Upper lobe of left lung (tissue), 6 donors: ENCODE results near the gene MKNK1. TPM values are rescaled to one million over a fixed set of nuclear protein-coding genes. Genes with fewer than 3 reads are reported as not detected.
A peak's percentile ranks its signal among the peaks of the same experiment; 100 is the strongest.

Experiments
- ATAC-seq, 2 donors: fragments of 200-7000 bp; cut with Tn5 transposase; one replicate each; pipeline ENCODE4 v1.9.1; 2022; ENCODE audit warnings: mild to moderate bottlenecking in 2 of 2, moderate library complexity in 2 of 2; ENCODE audit not compliant: low FRiP score in 2 of 2
- DNase-seq, 2 donors: peaks; one replicate each; pipeline ENCODE4 v3.0.0-alpha.2; 2019 to 2020
- H3K27ac ChIP-seq, 4 donors: fragments of 200-600 bp; sonication (generic); one replicate each; pipeline ENCODE4 v1.5.1; 2016 to 2019
- H3K27me3 ChIP-seq, 4 donors: fragments of 200-600 bp; sonication (generic); one replicate each; pipeline ENCODE4 v1.5.1; 2017 to 2019
- H3K36me3 ChIP-seq, 4 donors: fragments of 200-600 bp; sonication (generic); one replicate each; pipeline ENCODE4 v1.5.1; 2016 to 2019
- H3K4me1 ChIP-seq, 4 donors: fragments of 200-600 bp; sonication (generic); one replicate each; pipeline ENCODE4 v1.5.1; 2018 to 2019
- H3K4me3 ChIP-seq, 4 donors: fragments of 200-600 bp; sonication (generic); one replicate each; pipeline ENCODE4 v1.5.1; 2017 to 2019; ENCODE audit warnings: mild to moderate bottlenecking in 2 of 4, moderate library complexity in 1 of 4
- H3K9me3 ChIP-seq, 4 donors: fragments of 200-600 bp; sonication (generic); one replicate each; pipeline ENCODE4 v1.5.1; 2018 to 2019
- EP300 ChIP-seq, 4 donors: sonication (generic); formaldehyde crosslinking; IDR thresholded peaks; one replicate each; pipeline ENCODE4 v1.5.1; 2017; ENCODE audit warnings: antibody characterized with exemption in 4 of 4, control low read depth in 2 of 4
- POLR2A ChIP-seq, 4 donors: fragments of 450-650 bp; IDR thresholded peaks; one replicate each; pipeline ENCODE4 v1.5.1; 2016 to 2017; ENCODE audit warnings: antibody characterized with exemption in 4 of 4, mild to moderate bottlenecking in 2 of 4
- POLR2AphosphoS5 ChIP-seq, 2 donors: sonication (generic); formaldehyde crosslinking; IDR thresholded peaks; one replicate each; pipeline ENCODE4 v1.5.1; 2017; ENCODE audit warnings: antibody characterized with exemption in 2 of 2
- WGBS, 2 donors: methylation state at CpG; one replicate each; pipeline ENCODE4 v1.1.5; 2017 to 2018; 5-methylcytosine and 5-hydroxymethylcytosine counted together
- total RNA-seq, 6 donors: library from RNA; depleted of rRNA in 4 of 6; stranded (reverse); fragments of >200 nt in 4 of 6; gene quantifications; one replicate each; pipeline versions ENCODE4 v1.1.0 to v1.2.1, GENCODE V29; 2016 to 2021
- TF ChIP-seq, protein P1 (sequence below), 6 experiments: fragments of 450-650 bp in 4 of 6; fragments of 200-600 bp in 2 of 6; sonication (generic) in 2 of 6; IDR thresholded peaks; one replicate each; pipeline ENCODE4 v1.5.1; 2016 to 2019; ENCODE audit warnings: antibody characterized with exemption in 6 of 6
- donor health status: DM: no; HTN: no; CAD: no; lungs with moderate emphysema.
- donor health status: DM: no; HTN: yes; CAD: no; lungs with severe emphysema.

Gene MKNK1
- total RNA-seq, 6 donors from 2014 or later = 45.7 to 174 (median 62.2) TPM

DNA sequence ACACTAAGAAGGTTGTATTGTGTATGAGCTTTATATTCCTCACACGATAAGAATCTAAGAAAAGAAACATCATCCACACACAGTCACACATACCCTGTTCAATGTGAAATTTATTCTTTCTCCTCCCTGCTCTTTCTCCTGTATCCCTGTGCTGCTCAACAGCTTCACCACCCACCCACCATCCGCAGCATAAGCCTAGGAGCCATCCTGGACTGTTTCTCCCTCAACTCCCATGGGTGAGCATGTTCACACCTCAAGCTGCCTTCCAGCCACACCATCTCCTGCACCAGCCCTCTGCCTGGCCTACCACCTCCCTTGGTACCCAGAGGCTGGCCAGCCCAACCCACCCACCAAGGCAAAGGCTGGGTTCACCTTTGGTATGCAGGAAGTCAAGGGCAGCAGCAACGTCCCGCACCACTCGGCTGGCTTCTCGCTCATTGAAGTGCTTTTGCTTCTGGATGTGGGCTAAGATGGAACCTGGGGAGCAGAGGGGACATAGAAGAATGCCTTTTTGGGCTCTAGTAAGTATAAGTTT is 32.3 kb downstream of the MKNK1 start:
- no peaks in the 10 kb centered on the region for H3K4me1 ChIP-seq
- peaks cover 0 to 71% (median 44%) of the 10 kb centered on the region in 4 donors for H3K36me3 ChIP-seq
- H3K27ac ChIP-seq = no peak overlapping the region
- WGBS, 2 donors = 97 to 98% methylated on average over 6 of the region's 6 CpGs
- no peak for ATAC-seq
- H3K9me3 ChIP-seq = no peaks in the 10 kb centered on the region
- H3K27me3 ChIP-seq = no peaks in the 10 kb centered on the region
- H3K4me3 ChIP-seq = no peak overlapping the region
- TF ChIP-seq POLR2A (IDR thresholded peaks at IDR 0.05) = no peak
- TF ChIP-seq, protein P1, sequence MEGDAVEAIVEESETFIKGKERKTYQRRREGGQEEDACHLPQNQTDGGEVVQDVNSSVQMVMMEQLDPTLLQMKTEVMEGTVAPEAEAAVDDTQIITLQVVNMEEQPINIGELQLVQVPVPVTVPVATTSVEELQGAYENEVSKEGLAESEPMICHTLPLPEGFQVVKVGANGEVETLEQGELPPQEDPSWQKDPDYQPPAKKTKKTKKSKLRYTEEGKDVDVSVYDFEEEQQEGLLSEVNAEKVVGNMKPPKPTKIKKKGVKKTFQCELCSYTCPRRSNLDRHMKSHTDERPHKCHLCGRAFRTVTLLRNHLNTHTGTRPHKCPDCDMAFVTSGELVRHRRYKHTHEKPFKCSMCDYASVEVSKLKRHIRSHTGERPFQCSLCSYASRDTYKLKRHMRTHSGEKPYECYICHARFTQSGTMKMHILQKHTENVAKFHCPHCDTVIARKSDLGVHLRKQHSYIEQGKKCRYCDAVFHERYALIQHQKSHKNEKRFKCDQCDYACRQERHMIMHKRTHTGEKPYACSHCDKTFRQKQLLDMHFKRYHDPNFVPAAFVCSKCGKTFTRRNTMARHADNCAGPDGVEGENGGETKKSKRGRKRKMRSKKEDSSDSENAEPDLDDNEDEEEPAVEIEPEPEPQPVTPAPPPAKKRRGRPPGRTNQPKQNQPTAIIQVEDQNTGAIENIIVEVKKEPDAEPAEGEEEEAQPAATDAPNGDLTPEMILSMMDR (IDR thresholded peaks at IDR 0.05) = no peak
- no peak for DNase-seq

DNA sequence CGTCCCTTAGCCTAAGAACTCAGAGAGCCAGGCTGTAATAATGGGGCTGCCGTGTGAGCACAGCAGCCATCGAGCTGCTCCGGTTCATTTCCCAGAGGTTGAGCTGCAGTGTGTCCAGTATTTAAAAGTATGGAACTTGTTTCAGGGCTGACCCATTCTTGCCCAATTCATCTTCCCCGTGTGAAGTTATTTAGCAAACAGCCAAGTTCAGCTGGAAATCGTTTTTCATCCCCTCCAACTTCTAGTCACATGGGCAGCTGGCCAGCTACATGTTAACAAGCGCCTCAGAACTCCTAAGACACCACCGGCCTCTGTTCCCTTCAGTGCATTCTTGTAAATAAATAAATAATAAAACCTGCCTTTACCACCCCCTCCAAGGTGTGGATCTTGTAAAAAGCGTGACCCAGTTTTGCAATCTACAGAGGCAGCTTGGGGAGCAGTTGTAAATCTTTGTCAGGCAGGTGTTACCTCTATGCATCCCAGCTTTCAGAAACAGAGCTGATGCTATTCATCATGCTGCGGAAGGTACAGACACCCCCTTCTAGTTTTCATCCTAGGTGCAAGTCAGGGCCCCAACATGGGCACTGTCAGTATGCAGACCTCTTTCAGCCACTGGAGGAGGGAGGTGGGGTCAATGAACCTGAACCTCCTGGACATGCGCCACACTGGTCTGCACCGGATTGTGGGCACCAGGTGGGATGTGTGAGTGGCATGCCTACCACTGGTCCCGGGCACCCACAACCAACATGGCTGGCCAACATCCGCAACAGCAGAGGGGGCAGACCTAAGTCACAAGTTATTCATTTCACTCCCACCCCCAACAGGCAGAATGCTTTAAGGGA is 34.0 kb downstream of the MKNK1 start:
- 73 to 77% methylated on average over 14 of the region's 14 CpGs for WGBS, 2 donors
- H3K4me3 ChIP-seq = no peak overlapping the region
- H3K4me1 ChIP-seq = no peaks in the 10 kb centered on the region
- DNase-seq (no peak), ATAC-seq (peak in 1 of 2 donors; percentile 47)
- H3K9me3 ChIP-seq = no peaks in the 10 kb centered on the region
- H3K27ac ChIP-seq = no peak overlapping the region
- no peaks in the 10 kb centered on the region for H3K27me3 ChIP-seq
- peaks cover 0 to 70% (median 36%) of the 10 kb centered on the region in 4 donors for H3K36me3 ChIP-seq
- TF ChIP-seq, protein P1 (IDR thresholded peaks at IDR 0.05) = no peak
- no peak for TF ChIP-seq POLR2AphosphoS5 (IDR thresholded peaks at IDR 0.05)
- no peak for TF ChIP-seq POLR2A (IDR thresholded peaks at IDR 0.05)
- TF ChIP-seq EP300 (IDR thresholded peaks at IDR 0.05) = no peak

DNA sequence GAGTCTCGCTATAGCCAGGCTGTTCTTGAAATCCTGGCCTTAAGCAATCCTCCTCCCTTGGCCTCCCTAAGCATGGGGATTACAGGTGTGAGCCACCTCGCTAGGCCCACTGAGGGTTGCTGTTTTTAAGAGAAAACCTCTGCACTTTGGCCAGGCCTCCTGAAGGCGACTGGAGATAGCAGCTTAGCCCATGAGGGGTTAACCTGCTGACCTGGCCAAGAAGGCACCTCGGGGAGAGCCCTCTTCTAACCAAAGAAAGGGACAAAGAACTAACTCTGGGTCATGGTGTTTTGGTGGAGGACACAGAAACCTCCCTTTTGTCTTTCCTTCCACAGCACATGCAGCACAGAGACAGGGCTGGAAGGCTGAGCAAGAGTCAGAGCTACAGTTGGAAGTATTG is 35.0 kb downstream of the MKNK1 start:
- ATAC-seq (no peak), DNase-seq (no peak)
- Histone ChIP-seq H3K36me3 (peaks cover 0 to 71% (median 37%) of the 10 kb centered on the region in 4 donors), H3K27ac (no peak overlapping the region), H3K4me1 (no peaks in the 10 kb centered on the region), H3K9me3 (no peaks in the 10 kb centered on the region), H3K4me3 (no peak overlapping the region), H3K27me3 (no peaks in the 10 kb centered on the region)
- WGBS, 2 donors = 85 to 89% methylated on average over 4 of the region's 4 CpGs
- TF ChIP-seq EP300 (IDR thresholded peaks at IDR 0.05) (no peak), POLR2A (IDR thresholded peaks at IDR 0.05) (no peak), POLR2AphosphoS5 (IDR thresholded peaks at IDR 0.05) (no peak)
- TF ChIP-seq, protein P1 (IDR thresholded peaks at IDR 0.05) = no peak

DNA sequence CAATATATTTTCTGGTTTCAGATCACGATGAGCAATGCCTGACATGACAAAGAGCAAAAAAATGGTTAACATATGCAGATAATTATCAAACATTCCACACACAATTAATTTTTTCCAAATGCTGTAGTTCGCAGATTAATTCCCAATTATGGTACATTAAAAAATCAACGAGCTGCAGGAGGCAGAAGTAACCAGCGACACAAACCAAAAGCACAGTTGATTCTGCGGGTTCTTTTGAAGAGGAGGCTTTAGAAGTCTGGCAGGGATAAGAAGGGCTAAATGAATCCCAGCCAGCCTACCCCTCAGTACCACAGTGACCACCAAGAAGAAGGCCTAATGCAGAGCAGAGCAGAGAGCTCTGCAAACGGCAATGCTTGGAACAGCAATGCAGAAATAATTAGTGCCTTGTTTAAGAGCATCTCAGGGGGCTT is 35.6 kb downstream of the MKNK1 start:
- DNase-seq (no peak), ATAC-seq (no peak)
- peaks cover 0 to 69% (median 37%) of the 10 kb centered on the region in 4 donors for H3K36me3 ChIP-seq
- H3K27me3 ChIP-seq = no peaks in the 10 kb centered on the region
- H3K4me1 ChIP-seq = no peaks in the 10 kb centered on the region
- TF ChIP-seq EP300 (IDR thresholded peaks at IDR 0.05) (no peak), POLR2AphosphoS5 (IDR thresholded peaks at IDR 0.05) (no peak), POLR2A (IDR thresholded peaks at IDR 0.05) (no peak)
- TF ChIP-seq, protein P1 (IDR thresholded peaks at IDR 0.05) = no peak
- 95 to 96% methylated on average over 6 of the region's 6 CpGs for WGBS, 2 donors
- H3K9me3 ChIP-seq = no peaks in the 10 kb centered on the region
- H3K27ac ChIP-seq = no peak overlapping the region
- H3K4me3 ChIP-seq = no peak overlapping the region
